ENCODE results near the gene EFNA2.

GRCh38 chr19:1269065-1269477 lies 16.6 kb upstream of the EFNA2 start, which contains the start of gene CIRBP:
- TF ChIP-seq CREB5 (CRISPR knock-in tag; IDR thresholded peaks at IDR 0.05; ENCODE audit: low read depth) (no peak), PATZ1 (CRISPR knock-in tag; IDR thresholded peaks at IDR 0.05; ENCODE audit: borderline replicate concordance) (no peak), RARB (CRISPR knock-in tag; IDR thresholded peaks at IDR 0.05) (no peak), ARNTL (CRISPR knock-in tag; IDR thresholded peaks at IDR 0.05; ENCODE audit: borderline replicate concordance, low read depth) (no peak), ZFP3 (CRISPR knock-in tag; IDR thresholded peaks at IDR 0.05) (no peak), TCF4 (CRISPR knock-in tag; IDR thresholded peaks at IDR 0.05; ENCODE audit: borderline replicate concordance) (no peak), ZFP30 (CRISPR knock-in tag; IDR thresholded peaks at IDR 0.05) (no peak), ESRRG (CRISPR knock-in tag; IDR thresholded peaks at IDR 0.05) (no peak)
